OCI-LY7 (cell line): ENCODE data around the gene OMG. TPM values are rescaled to one million over a fixed set of nuclear protein-coding genes. Genes with fewer than 3 reads are reported as not detected.

Experiments used
- BruUV-seq: library from RNA; stranded (reverse); fragments of 400-500 nt; replicated peaks from 2 replicates; lab custom pipeline; 2021; lab: Mats Ljungman, UMichigan
- CTCF ChIA-PET: fragments of 300-600 bp; sonication (Branson Sonifier 250); formaldehyde crosslinking; loops from one replicate; lab custom pipeline; 2022; ENCODE audit warnings: antibody characterized with exemption; ENCODE audit not compliant: unreplicated experiment; lab: Charles Lee
- POLR2A ChIA-PET: fragments of 300-600 bp; sonication (Branson Sonifier 250); formaldehyde crosslinking; loops from one replicate; lab custom pipeline; 2022; ENCODE audit warnings: antibody characterized with exemption; lab: Charles Lee
- DNase-seq: peaks from one replicate; pipeline ENCODE4 v3.0.0-alpha.2; 2015; ENCODE audit warnings: low spot score
- H2AFZ ChIP-seq: fragments of 200-600 bp; sonication (generic), shearing (Covaris generic); 2 replicates; pipeline ENCODE4 v1.6.1; 2014; ENCODE audit warnings: mild to moderate bottlenecking, antibody characterized with exemption, low read length, moderate library complexity
- H3K27ac ChIP-seq: fragments of 200-600 bp; sonication (generic); 2 replicates; pipeline ENCODE4 v1.5.1; 2014; ENCODE audit warnings: mixed run types, low read depth, mild to moderate bottlenecking, moderate library complexity, low read length, inconsistent platforms; ENCODE audit not compliant: poor library complexity, severe bottlenecking
- H3K36me3 ChIP-seq: fragments of 200-600 bp; sonication (generic); 2 replicates; pipeline ENCODE4 v1.6.1; 2014; ENCODE audit warnings: mild to moderate bottlenecking, antibody characterized with exemption, low read length, moderate library complexity, mixed read lengths; ENCODE audit not compliant: insufficient read depth
- H3K4me1 ChIP-seq: fragments of 200-600 bp; sonication (generic); 2 replicates; pipeline ENCODE4 v1.5.1; 2014; ENCODE audit warnings: mild to moderate bottlenecking, low read length; ENCODE audit not compliant: insufficient read depth, poor library complexity, severe bottlenecking
- H3K4me2 ChIP-seq: fragments of 200-600 bp; sonication (generic); 2 replicates; pipeline ENCODE4 v1.6.1; 2014; ENCODE audit warnings: mild to moderate bottlenecking, low read length
- H3K4me3 ChIP-seq: fragments of 200-600 bp; sonication (generic); 2 replicates; pipeline ENCODE4 v1.5.1; 2014; ENCODE audit warnings: mild to moderate bottlenecking, low read depth, low read length; ENCODE audit not compliant: poor library complexity, severe bottlenecking
- H3K79me2 ChIP-seq: fragments of 200-600 bp; sonication (generic); 2 replicates; pipeline ENCODE4 v1.6.1; 2016; ENCODE audit warnings: low read depth, mild to moderate bottlenecking, low read length, moderate library complexity, mixed read lengths; ENCODE audit not compliant: insufficient read depth
- H3K9me2 ChIP-seq: fragments of 200-600 bp; sonication (generic); 2 replicates; pipeline ENCODE4 v1.6.1; 2016; ENCODE audit warnings: mild to moderate bottlenecking, low read length, mixed read lengths; ENCODE audit not compliant: insufficient read depth
- H3K9me3 ChIP-seq: fragments of 200-600 bp; sonication (generic); 2 replicates; pipeline ENCODE4 v1.6.1; 2014; ENCODE audit warnings: mild to moderate bottlenecking, mixed run types, low read length, mixed read lengths
- H4K20me1 ChIP-seq: fragments of 200-600 bp; sonication (generic); 2 replicates; pipeline ENCODE4 v1.6.1; 2014; ENCODE audit warnings: mild to moderate bottlenecking, antibody characterized with exemption, low read length, moderate library complexity, mixed read lengths; ENCODE audit not compliant: insufficient read depth
- CTCF ChIP-seq: fragments of 200-600 bp; sonication (generic); conservative IDR thresholded peaks from 2 replicates; pipeline ENCODE4 v1.5.1; 2014; ENCODE audit warnings: mild to moderate bottlenecking, antibody characterized with exemption, low read length, moderate library complexity, mixed read lengths
- EZH2phosphoT487 ChIP-seq: fragments of 200-600 bp; sonication (generic); IDR thresholded peaks from 2 replicates; pipeline ENCODE4 v1.6.1; 2018; ENCODE audit warnings: low read depth, borderline replicate concordance, mild to moderate bottlenecking, mixed run types, antibody characterized with exemption, low read length, moderate library complexity, mixed read lengths
- intact Hi-C: fragments of 100-400 bp; cut with micrococcal nuclease; formaldehyde crosslinking; loops from one replicate; pipeline ENCODE4 v1.10.0; 2022; ENCODE audit not compliant: unreplicated experiment
- total RNA-seq, 2 experiments: library from RNA; depleted of rRNA in 1 of 2; stranded (reverse); fragments of >200 nt in 1 of 2; shearing (Covaris generic) in 1 of 2; gene quantifications; 2 replicates each; pipeline ENCODE4 v1.2.3, GENCODE V29; 2014 to 2022

OMG gene
- total RNA-seq, 2 experiments from 2014 or later, result 0.32 to 1.4 TPM

- Histone ChIP-seq H4K20me1 (no peaks in the 10 kb centered on the region), H3K9me2 (no peaks in the 10 kb centered on the region), H3K4me2 (no peak overlapping the region), H3K4me1 (no peaks in the 10 kb centered on the region), H3K4me3 (no peak overlapping the region), H3K27ac (no peak overlapping the region), H3K36me3 (peaks cover 24% of the 10 kb centered on the region), H3K79me2 (no peaks in the 10 kb centered on the region), H3K9me3 (no peaks in the 10 kb centered on the region), H2AFZ (no peak overlapping the region)
- intact Hi-C loops, result no loop called here
- POLR2A ChIA-PET, result no interaction called here
- no TSS peak for BruUV-seq
- TF ChIP-seq CTCF (no peak), EZH2phosphoT487 (no peak)
- CTCF ChIA-PET, result no interaction called here
- no peak for DNase-seq
Measured at GRCh38 chr17:31272236-31272635, 24.8 kb downstream of the OMG start.

GRCh38 chr17:31269578-31269983 is 27.5 kb downstream of the OMG start:
- intact Hi-C loops, result no loop called here
- ChIA-PET POLR2A (no interaction called here), CTCF (no interaction called here)
- BruUV-seq, result no TSS peak
- TF ChIP-seq CTCF (no peak), EZH2phosphoT487 (no peak)
- Histone ChIP-seq H3K79me2 (no peaks in the 10 kb centered on the region), H3K4me2 (no peak overlapping the region), H2AFZ (no peak overlapping the region), H3K9me3 (no peaks in the 10 kb centered on the region), H3K36me3 (peaks cover 32% of the 10 kb centered on the region), H3K27ac (no peak overlapping the region), H4K20me1 (no peaks in the 10 kb centered on the region), H3K4me1 (no peaks in the 10 kb centered on the region), H3K9me2 (no peaks in the 10 kb centered on the region), H3K4me3 (no peak overlapping the region)
- no peak for DNase-seq

GRCh38 chr17:31269036-31269577 is 27.9 kb downstream of the OMG start:
- ChIA-PET POLR2A (no interaction called here), CTCF (no interaction called here)
- H3K79me2 ChIP-seq, result no peaks in the 10 kb centered on the region
- peaks cover 32% of the 10 kb centered on the region for H3K36me3 ChIP-seq
- no TSS peak for BruUV-seq
- no peak overlapping the region for H3K4me2 ChIP-seq
- intact Hi-C loops, result no loop called here
- no peaks in the 10 kb centered on the region for H3K9me3 ChIP-seq
- no peak for TF ChIP-seq CTCF
- no peak for TF ChIP-seq EZH2phosphoT487
- H4K20me1 ChIP-seq, result no peaks in the 10 kb centered on the region
- DNase-seq, result no peak
- no peak overlapping the region for H2AFZ ChIP-seq
- H3K4me1 ChIP-seq, result no peaks in the 10 kb centered on the region
- H3K27ac ChIP-seq, result no peak overlapping the region
- H3K4me3 ChIP-seq, result no peak overlapping the region
- H3K9me2 ChIP-seq, result no peaks in the 10 kb centered on the region
